ENCODE results near the gene UCN2. TPM values are rescaled to one million over a fixed set of nuclear protein-coding genes. Genes with fewer than 3 reads are reported as not detected.

UCN2 gene
- total and polyA plus RNA-seq, 9 of the 15 experiments (the other 6 are each of a cell fraction or from before 2014, with no cell fraction given), result 0.08 to 0.11 TPM; not detected in 7

DNA sequence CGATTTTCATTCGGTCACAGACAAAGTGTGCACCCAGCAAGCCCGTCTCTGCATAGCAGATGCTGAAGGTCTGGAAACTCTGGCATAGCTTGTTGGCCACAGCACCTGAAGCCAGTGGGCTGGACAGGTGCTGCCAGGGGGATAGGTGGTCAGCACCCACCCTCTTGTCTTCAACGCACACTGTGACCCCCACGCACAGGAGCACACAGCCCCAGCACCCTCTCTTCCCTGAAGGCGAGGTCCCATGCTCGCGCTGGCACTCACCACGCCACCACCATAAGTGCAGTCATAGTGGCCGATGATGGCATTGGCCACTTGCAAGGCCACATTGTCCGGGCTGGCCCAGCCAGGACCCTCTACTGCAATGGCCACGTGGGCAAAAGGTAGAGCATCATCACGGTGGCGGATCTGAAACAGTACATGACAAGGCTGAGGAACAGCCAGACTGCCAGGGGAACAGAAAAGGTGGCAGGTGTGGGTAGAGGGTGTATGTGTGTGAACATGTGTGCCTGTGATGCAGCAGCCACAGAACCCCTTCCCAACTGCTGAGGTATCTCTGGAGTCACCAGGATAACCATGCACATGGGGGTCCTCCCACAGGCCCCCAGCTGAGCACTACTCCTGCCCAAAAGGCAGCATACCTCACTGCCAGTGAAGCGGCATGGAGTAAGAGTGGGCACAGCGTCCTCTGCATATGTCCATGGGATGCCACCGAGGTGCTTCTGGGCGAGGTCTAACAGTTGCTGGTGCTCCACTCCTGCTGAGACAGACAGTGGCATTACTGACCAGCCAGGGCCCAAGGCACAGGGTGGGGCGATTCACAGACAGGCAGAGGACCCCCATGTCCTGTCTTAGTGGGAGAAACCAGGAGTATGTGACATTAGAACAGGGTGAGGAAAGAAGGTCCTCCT lies 37.4 kb upstream of the UCN2 start:
- CTCF ChIA-PET (ENCODE audit: low intra/inter-chr PET ratio), result no interaction called here
- H3K9me3 ChIP-seq (replicated peaks; ENCODE audit: control insufficient read depth, insufficient read depth, low read depth, low read length), result no peaks in the 10 kb centered on the region

More for the DNA sequence above, 37.4 kb upstream of the UCN2 start:
- Histone ChIP-seq H3K27ac (ENCODE audit: extremely low read depth, low read depth, low read length) (no peak overlapping the region), H3K4me2 (ENCODE audit: insufficient read depth, low read length) (no peak overlapping the region), H2AFZ (ENCODE audit: low read depth, low read length) (no peak overlapping the region), H4K20me1 (replicated peaks; ENCODE audit: control insufficient read depth, insufficient read depth, low read length) (no peaks in the 10 kb centered on the region), H3K27me3 (ENCODE audit: control insufficient read depth in 2 of 2, insufficient read depth in 2 of 2, low read length in 2 of 2) (no peaks in the 10 kb centered on the region), H3K36me3 (ENCODE audit: control insufficient read depth, insufficient read depth, low read length) (peaks cover 84% of the 10 kb centered on the region; the same call in 2 of the 3 replicates), H3K4me3 (no peak overlapping the region), H3K9ac (ENCODE audit: insufficient read depth in 1 of 2, low read depth in 2 of 2, low read length in 2 of 2) (no peak overlapping the region; a peak in 1 of 4 replicates), H3K9me1 (ENCODE audit: control insufficient read depth, insufficient read depth, low read length) (no peaks in the 10 kb centered on the region), H3K79me2 (ENCODE audit: control insufficient read depth, insufficient read depth, low read length) (0 out of 3 replicates have a peak, but pooled peaks cover 4% of the 10 kb centered on the region), H3K4me1 (replicated peaks in 1 of 2; ENCODE audit: control insufficient read depth in 2 of 2, insufficient read depth in 2 of 2, low read length in 2 of 2) (peaks cover 4 to 10% of the 10 kb centered on the region in 2 experiments; a peak in 4 of 5 replicates)
- 97% methylated on average over 16 of the region's 19 CpGs for WGBS (ENCODE audit: insufficient coverage, low coverage, missing lambda C conversion rate)
- FAIRE-seq (no peak), ATAC-seq (no peak), DNase-seq (ENCODE audit: extremely low read depth in 1 of 4, low spot score in 3 of 4) (no peak)
- intact Hi-C loops (cut with micrococcal nuclease) (no loop called here), in situ Hi-C loops (cut with MboI) (no loop called here)
- TF ChIP-seq STAT6 (CRISPR knock-in tag; IDR thresholded peaks at IDR 0.05) (no peak), E2F3 (CRISPR knock-in tag; IDR thresholded peaks at IDR 0.05) (no peak), POLR2G (IDR thresholded peaks at IDR 0.05; ENCODE audit: low read depth, low read length) (peak; percentile 29; the same call in 1 of the 2 replicates), RBFOX2 (IDR thresholded peaks at IDR 0.05; ENCODE audit: low read depth, low read length) (peak; percentile 48; the same call in 1 of the 2 replicates)
- no TSS peak for BruUV-seq (replicated peaks)
- POLR2A ChIA-PET, result interaction anchor here (0.7 kb wide), 1 partner anchor 842 kb away, joined by 3 read pairs; no protein-coding TSS in a partner anchor

Measured in K562 (cell line).